Suprapubic skin (tissue), 4 donors: ENCODE results near the gene LLCFC1. TPM values are rescaled to one million over a fixed set of nuclear protein-coding genes. Genes with fewer than 3 reads are reported as not detected.

ENCODE experiments used
- DNase-seq, 2 donors: peaks; one replicate each; pipeline ENCODE4 v3.0.0-alpha.2; 2019; ENCODE audit warnings: low spot score in 2 of 2
- H3K27ac ChIP-seq: fragments of 200-600 bp; sonication (generic); one replicate; pipeline ENCODE4 v1.5.1; 2019
- H3K27me3 ChIP-seq: fragments of 200-600 bp; sonication (generic); one replicate; pipeline ENCODE4 v1.5.1; 2019
- H3K36me3 ChIP-seq: fragments of 200-600 bp; sonication (generic); one replicate; pipeline ENCODE4 v1.5.1; 2019
- H3K4me1 ChIP-seq: fragments of 200-600 bp; sonication (generic); one replicate; pipeline ENCODE4 v1.5.1; 2019
- H3K4me3 ChIP-seq: fragments of 200-600 bp; sonication (generic); one replicate; pipeline ENCODE4 v1.5.1; 2019; ENCODE audit warnings: mild to moderate bottlenecking
- H3K9me3 ChIP-seq: fragments of 200-600 bp; sonication (generic); one replicate; pipeline ENCODE4 v1.5.1; 2019
- EP300 ChIP-seq: sonication (generic); formaldehyde crosslinking; IDR thresholded peaks from one replicate; pipeline ENCODE4 v1.6.1; 2017; ENCODE audit warnings: antibody characterized with exemption
- POLR2A ChIP-seq, 2 donors: fragments of 450-650 bp; IDR thresholded peaks; one replicate each; pipeline ENCODE4 v1.6.1; 2017; ENCODE audit warnings: antibody characterized with exemption in 2 of 2, mild to moderate bottlenecking in 2 of 2, moderate library complexity in 2 of 2
- POLR2AphosphoS5 ChIP-seq, 3 donors: sonication (generic); formaldehyde crosslinking; IDR thresholded peaks; one replicate each; pipeline ENCODE4 v1.6.1; 2017; ENCODE audit warnings: antibody characterized with exemption in 3 of 3
- WGBS: methylation state at CpG from one replicate; pipeline ENCODE4 v1.1.5; 2018; 5-methylcytosine and 5-hydroxymethylcytosine counted together
- total RNA-seq, 4 donors: library from RNA; depleted of rRNA; stranded (reverse); fragments of >200 nt; gene quantifications; one replicate each; pipeline ENCODE4 v1.1.0, GENCODE V29; 2016
- TF ChIP-seq, protein P1 (sequence below), 2 donors: fragments of 200-600 bp in 1 of 2; fragments of 450-650 bp in 1 of 2; sonication (generic) in 1 of 2; IDR thresholded peaks; one replicate each; pipeline ENCODE4 v1.5.1; 2016 to 2019; ENCODE audit warnings: antibody characterized with exemption in 2 of 2, mild to moderate bottlenecking in 1 of 2, moderate library complexity in 1 of 2

LLCFC1 gene
- total RNA-seq, 4 donors from 2014 or later = not detected

DNA sequence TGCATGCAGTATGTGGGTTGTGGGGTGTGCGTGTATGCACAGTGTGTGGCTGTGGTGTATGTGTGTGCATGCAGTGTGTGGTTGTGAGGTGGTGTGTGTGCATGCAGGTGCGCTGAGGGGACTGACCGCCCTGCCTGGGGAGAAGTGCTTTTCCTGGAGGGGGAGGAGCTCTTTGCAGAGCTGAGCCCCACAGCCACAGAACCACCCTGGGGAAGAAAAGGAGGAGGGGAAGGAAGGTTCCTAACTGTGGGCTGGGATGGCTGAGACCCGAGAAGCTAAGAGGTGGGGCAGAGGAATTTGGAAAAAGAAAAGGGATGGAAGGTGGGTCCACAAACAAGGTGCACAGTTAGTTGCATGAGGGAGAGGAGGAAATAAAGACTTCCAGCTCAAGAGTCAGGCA is 5.7 kb upstream of the LLCFC1 start, which contains the start of gene TRPV5:
Gene TRPV5, minus strand, starts transcription at position 123 of the 400 bp plus-strand sequence. CDS start 287 bp downstream, outside the sequence.
- H3K36me3 ChIP-seq = no peaks in the 10 kb centered on the region
- no peaks in the 10 kb centered on the region for H3K27me3 ChIP-seq
- H3K9me3 ChIP-seq = no peaks in the 10 kb centered on the region
- no peaks in the 10 kb centered on the region for H3K4me1 ChIP-seq
- peak in 1 of 2 donors; percentile 34 for DNase-seq
- H3K4me3 ChIP-seq = no peak within 1 kb of the TSS
- H3K27ac ChIP-seq = no peak within 1 kb of the TSS
- TF ChIP-seq POLR2A (IDR thresholded peaks at IDR 0.05) (no peak), EP300 (no peak)
- 65% methylated on average over 4 of the region's 4 CpGs for WGBS

DNA sequence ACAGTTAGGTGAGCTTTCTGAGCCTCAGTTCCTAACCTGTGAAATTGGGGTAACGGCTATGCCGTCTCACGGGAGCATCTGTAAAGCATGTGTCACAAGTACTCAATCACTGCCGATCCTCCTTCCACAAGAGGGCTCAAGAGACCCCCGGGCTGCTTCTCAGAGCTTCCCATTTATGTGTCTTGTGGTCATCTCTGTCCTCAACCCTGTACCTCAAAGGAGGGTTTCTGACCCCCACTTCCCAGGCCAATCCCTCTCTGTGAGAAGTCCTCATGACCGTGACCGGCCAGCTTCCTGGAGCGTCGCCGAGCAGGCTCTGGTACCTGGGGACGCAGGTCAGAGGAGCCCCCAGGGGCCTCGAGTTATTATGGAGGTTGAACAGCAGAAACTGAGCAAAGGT is 5.2 kb upstream of the LLCFC1 start:
- Histone ChIP-seq H3K36me3 (no peaks in the 10 kb centered on the region), H3K27ac (no peak overlapping the region), H3K27me3 (no peaks in the 10 kb centered on the region), H3K4me3 (no peak overlapping the region), H3K9me3 (no peaks in the 10 kb centered on the region), H3K4me1 (no peaks in the 10 kb centered on the region)
- 83% methylated on average over 12 of the region's 12 CpGs for WGBS
- DNase-seq = peak in 1 of 2 donors; percentile 74
- TF ChIP-seq, protein P1, sequence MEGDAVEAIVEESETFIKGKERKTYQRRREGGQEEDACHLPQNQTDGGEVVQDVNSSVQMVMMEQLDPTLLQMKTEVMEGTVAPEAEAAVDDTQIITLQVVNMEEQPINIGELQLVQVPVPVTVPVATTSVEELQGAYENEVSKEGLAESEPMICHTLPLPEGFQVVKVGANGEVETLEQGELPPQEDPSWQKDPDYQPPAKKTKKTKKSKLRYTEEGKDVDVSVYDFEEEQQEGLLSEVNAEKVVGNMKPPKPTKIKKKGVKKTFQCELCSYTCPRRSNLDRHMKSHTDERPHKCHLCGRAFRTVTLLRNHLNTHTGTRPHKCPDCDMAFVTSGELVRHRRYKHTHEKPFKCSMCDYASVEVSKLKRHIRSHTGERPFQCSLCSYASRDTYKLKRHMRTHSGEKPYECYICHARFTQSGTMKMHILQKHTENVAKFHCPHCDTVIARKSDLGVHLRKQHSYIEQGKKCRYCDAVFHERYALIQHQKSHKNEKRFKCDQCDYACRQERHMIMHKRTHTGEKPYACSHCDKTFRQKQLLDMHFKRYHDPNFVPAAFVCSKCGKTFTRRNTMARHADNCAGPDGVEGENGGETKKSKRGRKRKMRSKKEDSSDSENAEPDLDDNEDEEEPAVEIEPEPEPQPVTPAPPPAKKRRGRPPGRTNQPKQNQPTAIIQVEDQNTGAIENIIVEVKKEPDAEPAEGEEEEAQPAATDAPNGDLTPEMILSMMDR (IDR thresholded peaks at IDR 0.05) = no peak
- TF ChIP-seq POLR2A (IDR thresholded peaks at IDR 0.05) = no peak
- TF ChIP-seq EP300 = no peak
- no peak for TF ChIP-seq POLR2AphosphoS5 (IDR thresholded peaks at IDR 0.05)

DNA sequence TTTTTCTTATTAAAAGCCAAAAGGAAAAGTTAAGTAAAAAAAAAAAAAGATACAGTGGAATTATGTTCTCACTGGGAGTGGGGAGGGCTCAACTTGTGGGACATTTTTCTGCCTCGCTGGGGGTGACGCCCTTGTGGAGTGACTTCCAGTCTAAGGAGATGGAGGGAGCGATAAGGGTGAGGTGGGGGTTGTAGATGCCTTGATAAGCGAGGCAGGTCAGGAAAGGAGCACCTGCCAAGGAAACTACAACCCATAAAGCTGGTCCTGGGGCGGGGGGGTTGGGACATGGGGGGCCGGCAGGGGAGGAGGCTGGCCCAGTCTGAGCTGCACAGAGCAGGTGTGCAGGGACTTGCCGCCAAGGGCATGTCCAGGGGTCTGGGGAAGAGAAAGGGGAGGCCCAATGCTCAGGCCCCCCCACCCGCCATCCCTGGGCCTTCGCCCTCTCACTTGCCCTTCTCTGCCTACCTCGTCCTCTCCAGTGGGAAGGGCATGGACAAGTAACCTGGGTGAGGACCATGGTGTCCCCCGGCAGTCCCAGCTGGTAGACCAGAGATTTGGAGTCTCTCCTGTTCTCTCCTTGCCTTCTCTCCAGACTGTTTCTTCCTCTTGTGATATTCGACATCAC is 3.2 kb upstream of the LLCFC1 start:
- TF ChIP-seq POLR2AphosphoS5 (IDR thresholded peaks at IDR 0.05) (no peak), EP300 (no peak), POLR2A (IDR thresholded peaks at IDR 0.05) (no peak)
- TF ChIP-seq, protein P1 (IDR thresholded peaks at IDR 0.05) = no peak
- no peaks in the 10 kb centered on the region for H3K36me3 ChIP-seq
- 83% methylated on average over 12 of the region's 12 CpGs for WGBS
- no peaks in the 10 kb centered on the region for H3K4me1 ChIP-seq
- no peak overlapping the region for H3K4me3 ChIP-seq
- H3K27me3 ChIP-seq = no peaks in the 10 kb centered on the region
- no peak overlapping the region for H3K27ac ChIP-seq
- H3K9me3 ChIP-seq = no peaks in the 10 kb centered on the region
- peak in 1 of 2 donors; percentile 41 for DNase-seq

DNA sequence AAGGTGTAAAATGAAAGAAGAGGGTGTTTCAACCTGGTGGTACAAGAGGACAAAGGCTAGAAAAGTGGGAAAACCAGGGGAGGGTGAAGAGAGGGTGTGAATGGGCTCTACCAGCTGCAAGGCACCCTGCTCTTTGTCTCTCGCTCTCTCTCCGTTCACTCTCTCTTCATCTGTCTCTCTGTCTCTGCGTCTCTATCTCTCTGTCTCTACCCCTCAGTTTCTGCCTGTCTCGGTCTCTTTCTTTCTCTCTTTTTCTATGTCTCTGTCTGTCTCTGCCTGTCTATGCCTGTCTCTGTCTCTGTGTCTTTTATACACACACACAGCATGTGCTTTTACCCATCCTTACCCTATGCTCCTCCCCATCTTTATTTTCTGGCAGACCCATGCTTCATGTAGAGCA is 673 bp upstream of the LLCFC1 start:
- Histone ChIP-seq H3K27me3 (no peaks in the 10 kb centered on the region), H3K4me3 (no peak overlapping the region), H3K27ac (no peak overlapping the region), H3K36me3 (no peaks in the 10 kb centered on the region), H3K9me3 (no peaks in the 10 kb centered on the region), H3K4me1 (peaks cover 3% of the 10 kb centered on the region)
- 95% methylated on average over 4 of the region's 4 CpGs for WGBS
- TF ChIP-seq POLR2A (IDR thresholded peaks at IDR 0.05) = no peak
- no peak for TF ChIP-seq POLR2AphosphoS5 (IDR thresholded peaks at IDR 0.05)
- TF ChIP-seq, protein P1 (IDR thresholded peaks at IDR 0.05) = no peak
- TF ChIP-seq EP300 = no peak
- peak in 1 of 2 donors; percentile 4 for DNase-seq

DNA sequence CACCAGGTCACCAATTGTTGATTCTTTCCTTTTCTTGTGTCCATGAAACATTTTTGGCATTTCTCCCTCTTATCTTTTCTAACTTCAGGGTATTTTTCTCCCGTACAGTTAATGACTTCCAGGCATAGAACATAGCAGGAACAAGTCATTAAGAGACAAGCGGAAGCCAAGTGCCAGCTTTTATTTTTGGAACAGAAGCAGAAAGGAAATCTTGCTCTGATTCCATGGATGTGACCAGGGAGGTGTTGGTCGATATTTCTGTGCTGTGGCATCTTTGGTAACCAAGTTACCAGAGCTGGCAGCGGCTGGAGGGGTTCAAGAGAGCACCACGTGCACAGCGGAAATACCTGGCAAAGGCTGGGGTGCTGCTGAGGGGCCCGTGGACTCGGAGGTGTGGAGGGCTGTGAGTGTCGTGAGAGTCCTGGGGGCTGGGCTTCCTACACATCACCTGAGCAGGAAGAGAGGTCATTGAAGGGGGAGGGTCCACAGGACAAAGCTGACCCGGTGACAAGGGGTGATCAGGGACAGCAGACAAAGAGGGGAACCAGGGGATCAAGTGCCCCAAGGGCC is 1.8 kb downstream of the LLCFC1 start:
- Histone ChIP-seq H3K4me3 (no peak overlapping the region), H3K36me3 (no peaks in the 10 kb centered on the region), H3K4me1 (peaks cover 10% of the 10 kb centered on the region), H3K9me3 (no peaks in the 10 kb centered on the region), H3K27me3 (no peaks in the 10 kb centered on the region), H3K27ac (no peak overlapping the region)
- TF ChIP-seq POLR2A (IDR thresholded peaks at IDR 0.05) (no peak), EP300 (no peak), POLR2AphosphoS5 (IDR thresholded peaks at IDR 0.05) (no peak)
- TF ChIP-seq, protein P1 (IDR thresholded peaks at IDR 0.05) = no peak
- DNase-seq = peak in 1 of 2 donors; percentile 50
- WGBS = 35% methylated on average over 10 of the region's 10 CpGs
